HepG2 (cell line): ENCODE measurements around the gene MYO10.

Source experiments
- YY1 ChIP-seq: IDR thresholded peaks from 2 replicates; pipeline ENCODE4 v1.6.1; 2011; ENCODE audit warnings: low read length, low read depth, moderate library complexity, mild to moderate bottlenecking; ENCODE audit not compliant: insufficient read depth, insufficient replicate concordance
- ZBTB40 ChIP-seq, 2 experiments: fragments of 450-650 bp in 1 of 2; sonication (generic) in 1 of 2; formaldehyde crosslinking in 1 of 2; IDR thresholded peaks; 2 replicates each; pipeline versions ENCODE4 v1.6.1 to v1.8.0; 2016 to 2022; ENCODE audit warnings: antibody characterized with exemption in 1 of 2, mild to moderate bottlenecking in 1 of 2, missing genetic modification reagents in 1 of 2

DNA sequence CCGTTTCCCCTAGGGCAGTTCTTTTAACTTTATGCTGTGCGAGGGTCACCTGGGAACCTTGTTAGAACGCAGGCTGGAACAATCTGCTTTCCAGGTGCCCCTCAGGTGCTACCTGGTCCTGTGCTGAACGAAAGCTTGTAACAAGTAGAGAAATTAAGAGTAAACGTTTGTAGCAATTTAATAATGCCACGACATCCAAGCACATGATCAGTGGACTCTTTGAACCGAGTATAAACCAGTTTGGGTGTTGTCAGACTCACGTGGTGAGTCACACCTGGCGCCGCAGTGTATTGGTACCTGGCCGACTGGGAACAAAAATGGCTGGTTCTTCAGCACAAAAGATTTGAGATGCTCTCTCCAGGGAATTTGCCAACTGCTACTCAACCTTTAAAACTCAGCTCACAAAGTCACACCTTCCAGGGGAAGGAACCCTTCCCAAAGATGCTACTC lies 926 bp upstream of the MYO10 start:
- no peak for TF ChIP-seq ZBTB40 (IDR thresholded peaks at IDR 0.05)
- no peak for TF ChIP-seq ZBTB40 (CRISPR knock-in tag; IDR thresholded peaks at IDR 0.05)
- no peak for TF ChIP-seq YY1
